Activated CD4-positive, alpha-beta T cell treated with anti-CD3 and anti-CD28 coated beads, Interleukin-2, amount 50 U/mL, for 48 hours (primary cell): ENCODE data around the gene RAB26.
A peak's percentile ranks its signal among the peaks of the same experiment; 100 is the strongest.
"Not testable (repeated sequence)": the region's sequence is repeated elsewhere in the genome, so short reads cannot be mapped to it uniquely, and the experiment has no call there.

Experiments
- DNase-seq, 2 experiments: peaks; one replicate each; pipeline ENCODE4 v3.0.0-alpha.2; 2020

Gene RAB26

DNA sequence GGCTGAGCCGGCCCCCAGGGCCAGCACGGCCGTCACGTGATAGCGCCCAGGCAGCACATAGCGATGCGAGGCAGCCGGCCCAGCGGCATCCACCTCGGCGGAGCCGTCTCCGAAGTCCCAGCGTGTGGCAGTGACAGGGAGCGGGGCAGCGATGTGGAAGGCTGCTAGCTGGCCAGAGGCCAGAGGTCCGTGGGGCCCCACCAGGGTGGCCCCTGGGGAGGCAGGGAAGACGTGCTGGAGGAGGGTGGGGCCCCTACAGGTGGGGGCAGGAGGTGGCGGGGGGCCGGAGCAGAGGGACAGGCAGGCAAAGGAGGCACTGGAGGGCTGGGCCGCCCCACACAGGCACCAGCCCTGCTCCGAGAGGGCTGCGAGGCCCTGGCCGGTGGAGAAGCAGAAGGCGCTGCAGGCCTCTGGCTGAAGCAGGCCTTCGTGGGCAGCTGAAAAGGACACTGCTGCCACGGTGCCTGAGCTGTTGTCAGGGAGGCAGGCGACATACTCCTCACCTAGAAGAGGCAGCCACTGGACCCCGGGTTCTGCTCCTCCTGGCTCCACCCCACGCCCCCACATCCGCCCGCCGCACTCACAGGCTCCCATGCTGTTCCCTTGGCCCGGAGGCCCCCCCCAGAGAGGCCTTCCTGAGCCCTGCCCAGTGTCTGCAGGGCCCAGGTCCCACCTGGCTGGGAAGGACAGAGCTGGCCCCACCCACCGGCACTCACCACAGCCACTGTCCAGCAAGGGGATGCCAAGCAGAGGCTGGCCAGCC lies 30.3 kb upstream of the RAB26 start:
- DNase-seq = not testable (repeated sequence)

DNA sequence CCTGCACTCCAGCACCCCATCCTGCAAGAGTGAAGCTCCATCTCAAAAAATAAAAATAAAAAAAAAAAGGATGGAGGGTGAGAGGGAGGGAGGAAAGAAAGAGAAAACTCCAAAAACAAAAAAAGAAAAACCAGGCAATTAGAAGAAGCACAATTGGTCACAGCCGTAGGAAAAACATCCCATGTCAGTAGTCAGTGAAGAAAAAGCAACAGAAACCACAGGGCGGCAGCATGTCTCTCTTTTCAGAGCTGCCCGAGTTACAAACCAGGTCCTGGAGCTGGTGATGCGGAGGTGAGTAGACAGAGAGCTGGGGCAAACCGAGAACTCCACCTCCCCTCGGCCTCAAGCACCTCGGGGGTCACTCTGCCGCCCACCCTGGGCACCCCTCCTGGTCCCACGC lies 27.1 kb upstream of the RAB26 start:
- DNase-seq = peak; percentile 34 to 43

DNA sequence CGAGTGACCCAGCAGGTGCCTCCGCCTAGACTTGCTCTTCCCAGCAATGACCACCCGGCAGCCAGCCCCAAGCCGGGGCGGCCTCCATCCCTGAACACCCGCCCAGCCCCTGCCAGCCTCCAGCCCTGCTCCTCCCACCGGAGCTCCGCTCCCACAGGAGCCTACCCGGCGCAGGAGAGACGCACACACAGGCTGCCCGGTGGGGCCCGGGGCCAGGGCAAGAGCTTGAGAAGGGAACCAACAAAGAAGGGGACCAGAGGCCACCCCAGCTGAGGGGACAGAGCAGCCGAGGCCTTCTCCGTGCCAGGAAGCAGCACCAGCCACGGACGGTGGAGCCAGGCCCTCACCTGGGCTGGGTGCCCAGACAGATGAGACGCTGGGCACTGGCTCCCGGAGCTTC lies 26.6 kb upstream of the RAB26 start:
- no peak for DNase-seq

- no peak for DNase-seq
Observed at GRCh38 chr16:2122429-2122828, 26.0 kb upstream of the RAB26 start.

GRCh38 chr16:2122934-2123683 lies 25.3 kb upstream of the RAB26 start:
- DNase-seq = not testable (repeated sequence)

GRCh38 chr16:2123706-2124376 lies 24.6 kb upstream of the RAB26 start:
- DNase-seq = not testable (repeated sequence)

- DNase-seq = not testable (repeated sequence)
Observed at GRCh38 chr16:2124377-2124693, 24.1 kb upstream of the RAB26 start.

DNA sequence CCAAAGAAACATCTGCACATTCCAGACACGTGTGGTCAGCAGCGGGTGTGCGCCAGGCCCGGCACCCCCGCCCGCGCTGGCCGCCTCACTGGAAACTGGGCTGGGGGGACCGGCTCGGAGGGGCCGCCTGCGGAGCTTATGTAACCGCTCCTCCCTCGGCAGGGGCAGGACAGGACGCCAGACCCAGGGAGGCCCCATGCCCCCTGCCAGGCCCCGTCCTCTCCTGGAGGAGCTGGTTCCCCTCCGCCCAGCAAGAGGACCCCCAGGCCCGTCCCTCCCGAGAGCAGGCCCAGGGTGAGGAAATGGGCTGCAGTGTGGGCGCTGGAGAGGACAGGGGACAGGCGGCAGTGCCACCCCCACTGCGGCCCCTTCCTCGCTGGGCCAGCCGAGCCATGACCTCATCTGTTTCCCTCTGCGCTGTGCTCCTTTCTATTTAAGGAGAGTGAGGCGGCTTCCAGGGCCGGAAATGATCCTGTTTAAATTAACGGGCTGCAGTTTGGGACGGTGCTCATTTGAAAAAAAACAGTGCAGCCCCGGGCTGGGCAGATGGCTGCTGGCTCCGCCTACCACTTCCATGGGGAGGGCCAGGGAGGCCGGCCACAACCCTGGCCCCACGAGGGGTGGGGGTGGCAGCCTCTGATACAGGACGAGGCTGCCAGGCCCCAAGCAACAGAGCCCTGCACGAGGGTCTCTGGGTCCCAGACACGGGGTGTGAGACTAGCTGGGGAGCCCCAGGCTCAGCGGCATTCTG lies 23.6 kb upstream of the RAB26 start:
- DNase-seq = not testable (repeated sequence)

- DNase-seq = not testable (repeated sequence)
Observed at GRCh38 chr16:2125609-2126008, 22.8 kb upstream of the RAB26 start.

GRCh38 chr16:2126161-2126743 lies 22.2 kb upstream of the RAB26 start:
- not testable (repeated sequence) for DNase-seq

DNA sequence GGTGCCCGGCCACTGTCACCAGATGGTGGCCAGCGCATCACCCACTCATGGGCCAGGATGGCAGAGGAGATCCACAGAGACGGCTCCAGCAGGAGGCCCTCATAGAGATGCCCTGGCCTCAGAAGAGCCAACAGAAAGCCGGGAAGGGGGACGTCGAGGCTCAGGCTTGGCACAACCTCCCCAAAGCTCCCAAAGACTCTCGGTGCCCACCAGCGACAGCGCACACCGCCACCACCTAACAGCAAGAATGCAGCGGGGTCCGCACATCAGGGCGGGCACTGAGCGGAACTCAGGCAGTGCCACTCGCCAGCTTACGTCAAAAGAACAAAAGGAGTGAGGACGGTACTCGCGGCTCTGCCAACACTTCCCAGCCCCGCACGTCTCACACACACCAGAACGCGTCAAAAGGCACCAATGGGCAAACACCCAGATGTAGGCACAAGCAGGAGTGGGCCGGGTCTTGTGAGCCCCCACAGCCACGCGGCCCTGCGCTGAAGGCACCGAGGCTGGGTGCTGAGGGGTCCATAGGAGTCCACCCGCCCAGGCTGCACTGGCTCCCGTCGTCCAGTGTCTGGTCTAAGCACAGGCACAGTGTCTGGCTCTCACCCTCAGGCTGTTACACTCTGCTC lies 21.4 kb upstream of the RAB26 start:
- not testable (repeated sequence) for DNase-seq

GRCh38 chr16:2127630-2128280 lies 20.7 kb upstream of the RAB26 start:
- peak in 1 of 2 experiments; percentile 25 for DNase-seq

GRCh38 chr16:2129251-2129650 lies 19.2 kb upstream of the RAB26 start:
- not testable (repeated sequence) for DNase-seq

DNA sequence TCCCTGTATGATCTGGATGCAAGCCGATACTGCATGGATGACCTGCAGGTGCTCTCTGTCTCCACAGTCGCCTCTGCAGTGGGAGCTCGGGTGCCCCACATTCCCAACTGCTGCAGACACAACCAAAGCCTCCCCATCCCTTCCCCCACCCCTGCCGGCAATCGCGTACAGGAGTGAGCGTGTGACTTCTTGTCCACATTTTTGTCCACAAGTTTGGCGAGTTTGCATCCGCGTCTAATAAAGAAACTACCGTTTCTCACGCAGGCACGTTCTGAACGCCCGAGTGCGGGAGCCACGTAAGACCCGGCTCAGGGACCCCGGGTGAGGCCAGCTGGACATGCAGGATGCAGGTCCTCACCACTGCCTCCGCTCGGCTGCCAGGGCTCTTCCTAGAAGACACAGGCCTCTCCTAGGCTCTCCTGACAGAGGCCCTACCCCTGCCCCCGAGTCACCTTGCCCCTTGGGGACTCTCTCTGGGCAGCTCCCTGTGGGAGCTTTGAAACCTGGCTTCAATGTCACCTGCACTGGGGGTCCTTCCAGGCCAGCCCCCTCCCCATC lies 18.5 kb upstream of the RAB26 start:
- DNase-seq = not testable (repeated sequence)

- not testable (repeated sequence) for DNase-seq
Observed at GRCh38 chr16:2133797-2134196, 14.6 kb upstream of the RAB26 start.

- DNase-seq = peak; percentile 22
Observed at GRCh38 chr16:2135071-2135470, 13.4 kb upstream of the RAB26 start.

- DNase-seq = peak; percentile 99
Observed at GRCh38 chr16:2135770-2136490, 12.5 kb upstream of the RAB26 start, which contains the start of gene PKD1. PKD1 (minus strand) TSS chr16:2135898; CDS start chr16:2135689, 209 bp downstream.

DNA sequence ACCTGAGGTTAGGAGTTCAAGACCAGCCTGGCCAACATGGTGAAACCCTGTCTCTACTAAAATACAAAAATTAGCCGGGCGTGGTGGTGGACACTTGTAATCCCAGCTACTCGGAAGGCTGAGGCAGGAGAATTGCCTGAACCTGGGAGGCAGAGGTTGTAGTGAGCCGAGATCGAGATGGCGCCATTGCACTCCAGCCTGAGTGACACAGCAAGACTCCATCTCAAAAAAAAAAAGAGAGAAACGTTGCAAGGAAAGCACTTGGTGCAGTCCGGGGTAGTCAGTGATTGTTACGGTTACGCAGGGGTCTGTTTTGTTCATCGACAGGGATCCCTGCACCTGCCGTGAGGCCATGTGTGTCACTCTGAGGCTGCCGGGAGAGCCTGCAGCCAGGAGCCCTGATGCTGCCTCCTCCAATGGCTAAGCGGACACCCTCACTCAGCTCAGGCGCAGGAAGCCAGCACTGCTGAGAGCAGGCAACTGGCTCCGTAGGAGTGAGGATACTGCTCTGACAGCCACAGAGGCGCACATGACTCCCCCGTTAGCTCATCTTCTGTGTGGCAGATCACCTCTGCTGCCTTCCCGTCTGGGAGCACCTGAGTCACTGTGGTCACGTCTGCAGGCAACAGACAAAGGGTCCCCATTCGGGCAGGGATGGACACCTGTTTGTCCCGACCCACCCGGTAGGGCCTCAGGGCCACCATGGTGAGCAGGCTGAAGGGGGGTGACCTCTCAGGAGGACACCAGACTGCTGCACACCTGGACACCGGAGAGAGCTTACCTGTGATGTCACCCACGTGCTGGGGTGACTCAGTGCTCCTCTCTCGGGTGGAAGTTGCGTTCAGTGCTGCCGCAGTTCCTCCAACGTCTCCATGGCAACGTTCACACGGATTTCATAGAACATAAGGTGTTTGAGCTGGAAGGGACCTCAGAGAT lies 5.2 kb upstream of the RAB26 start:
- DNase-seq = peak in 1 of 2 experiments; percentile 19

DNA sequence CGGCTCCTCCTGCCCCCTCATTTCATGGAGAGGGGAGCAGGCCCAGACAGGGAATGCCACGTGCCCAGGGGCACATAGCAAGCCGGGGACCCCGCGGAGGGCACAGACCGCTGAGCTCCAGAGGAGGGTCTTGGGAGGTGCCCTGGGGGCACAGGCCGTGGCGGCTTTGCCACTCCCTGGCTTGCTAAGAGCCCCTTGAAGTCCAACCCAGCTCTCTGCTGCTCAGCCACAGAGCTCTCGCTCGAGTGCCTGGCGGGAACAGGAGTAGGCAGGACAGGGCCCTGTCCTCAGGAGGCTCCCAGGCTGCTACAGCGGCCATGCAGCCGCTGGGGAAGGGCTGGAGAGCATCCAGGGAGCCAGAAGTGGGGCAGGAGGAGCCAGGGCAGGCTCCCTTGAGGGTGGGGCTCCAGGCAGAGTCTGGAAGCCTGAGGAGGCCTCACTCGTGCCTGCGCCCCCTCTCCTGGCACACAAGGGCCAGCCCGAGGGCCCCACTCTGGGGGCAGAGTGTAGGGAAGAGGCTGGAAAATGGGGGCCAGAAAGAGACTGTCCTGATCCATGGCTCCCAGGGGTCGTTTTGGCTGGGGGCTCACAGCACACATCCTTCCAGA lies 4.4 kb upstream of the RAB26 start:
- no peak for DNase-seq
